H1 (cell line): ENCODE measurements around the gene TXNL4A. TPM values are rescaled to one million over a fixed set of nuclear protein-coding genes. Genes with fewer than 3 reads are reported as not detected.

ENCODE experiments used
- CTCF ChIA-PET: fragments of 300-600 bp; sonication (Branson Sonifier 250); formaldehyde crosslinking; loops from one replicate; lab custom pipeline; 2021; ENCODE audit not compliant: partially characterized antibody; lab: Charles Lee
- POLR2A ChIA-PET: fragments of 300-600 bp; sonication (Branson Sonifier 250); formaldehyde crosslinking; loops from one replicate; lab custom pipeline; 2021; ENCODE audit warnings: inconsistent platforms; ENCODE audit not compliant: partially characterized antibody; lab: Charles Lee
- DNase-seq, 2 experiments: peaks; one replicate each; pipeline versions ENCODE4 v3.0.0 to v3.0.0-alpha.2; 2010 to 2022; ENCODE audit warnings: low spot score in 2 of 2, low read depth in 1 of 2, mixed read lengths in 1 of 2
- FAIRE-seq: peaks from 2 replicates; lab custom pipeline; 2011; peaks lifted over from hg19 to GRCh38; lab: Jason Lieb, UNC
- H2AFZ ChIP-seq: 2 replicates; pipeline ENCODE4 v1.8.1; 2012; ENCODE audit warnings: low read length, inconsistent platforms
- H2AK5ac ChIP-seq: 2 replicates; pipeline ENCODE4 v1.6.1; 2013; ENCODE audit warnings: low read depth, low read length
- H2BK120ac ChIP-seq: replicated peaks from 2 replicates; pipeline ENCODE3; 2013; ENCODE audit warnings: low read depth, low read length, inconsistent platforms
- H2BK12ac ChIP-seq: 2 replicates; pipeline ENCODE4 v1.6.1; 2013; ENCODE audit warnings: low read depth, low read length
- H2BK15ac ChIP-seq: 2 replicates; pipeline ENCODE4 v1.6.1; 2013; ENCODE audit warnings: low read length
- H2BK20ac ChIP-seq: 2 replicates; pipeline ENCODE4 v1.6.1; 2013; ENCODE audit warnings: low read length
- H2BK5ac ChIP-seq: 2 replicates; pipeline ENCODE4 v1.6.1; 2013; ENCODE audit warnings: low read depth, low read length
- H3K14ac ChIP-seq: 2 replicates; pipeline ENCODE4 v1.6.1; 2013; ENCODE audit warnings: inconsistent platforms; ENCODE audit not compliant: insufficient read length
- H3K18ac ChIP-seq: 2 replicates; pipeline ENCODE4 v1.6.1; 2013; ENCODE audit warnings: low read length; ENCODE audit errors: extremely low read depth
- H3K23ac ChIP-seq: 2 replicates; pipeline ENCODE4 v1.6.1; 2013; ENCODE audit warnings: inconsistent platforms; ENCODE audit not compliant: insufficient read length
- H3K23me2 ChIP-seq: 2 replicates; pipeline ENCODE4 v1.6.1; 2013; ENCODE audit warnings: low read depth, low read length
- H3K27ac ChIP-seq: 2 replicates; pipeline ENCODE4 v1.6.1; 2011; ENCODE audit warnings: low read depth, low read length, inconsistent platforms
- H3K27me3 ChIP-seq, 4 experiments: replicated peaks in 1 of 4; 1 replicate in 1 of 4; 2 replicates in 3 of 4; pipeline versions ENCODE4 v1.6.1 to v1.8.1; 2011 to 2013; ENCODE audit warnings: low read length in 3 of 4, mild to moderate bottlenecking in 3 of 4, inconsistent platforms in 2 of 4, mixed read lengths in 2 of 4, moderate library complexity in 1 of 4; ENCODE audit not compliant: control insufficient read depth in 3 of 4, insufficient read depth in 3 of 4; ENCODE audit errors: extremely low read depth in 1 of 4
- H3K36me3 ChIP-seq, 4 experiments: 2 replicates each; pipeline versions ENCODE4 v1.6.1 to v1.8.1; 2011 to 2013; ENCODE audit warnings: mild to moderate bottlenecking in 4 of 4, low read length in 3 of 4, moderate library complexity in 2 of 4, control low read depth in 1 of 4, inconsistent platforms in 1 of 4; ENCODE audit not compliant: insufficient read depth in 4 of 4, control insufficient read depth in 2 of 4
- H3K4ac ChIP-seq: replicated peaks from 2 replicates; pipeline ENCODE3; 2013; ENCODE audit warnings: low read length, low read depth, mixed read lengths, inconsistent platforms; ENCODE audit not compliant: insufficient read length
- H3K4me1 ChIP-seq, 4 experiments: replicated peaks in 1 of 4; 1 replicate in 1 of 4; 2 replicates in 3 of 4; pipeline versions ENCODE4 v1.6.1 to v1.8.1; 2011 to 2013; ENCODE audit warnings: low read length in 3 of 4, inconsistent platforms in 2 of 4, mixed read lengths in 1 of 4; ENCODE audit not compliant: insufficient read depth in 4 of 4, control insufficient read depth in 3 of 4
- H3K4me2 ChIP-seq, 2 experiments: 2 replicates each; pipeline versions ENCODE4 v1.6.1 to v1.8.1; 2011 to 2013; ENCODE audit warnings: low read depth in 2 of 2, low read length in 2 of 2, control low read depth in 1 of 2, inconsistent platforms in 1 of 2, mild to moderate bottlenecking in 1 of 2; ENCODE audit not compliant: insufficient read depth in 1 of 2
- H3K4me3 ChIP-seq, 4 experiments: fragments of 200-600, 300-600 bp in 1 of 4; sonication (generic), shearing (Covaris generic), sonication (Bioruptor Twin) in 1 of 4; 2 replicates each; pipeline versions ENCODE4 v1.5.1 to v1.8.1; 2011 to 2016; ENCODE audit warnings: low read length in 4 of 4, low read depth in 3 of 4, control low read depth in 2 of 4, inconsistent platforms in 2 of 4, mild to moderate bottlenecking in 2 of 4, mixed read lengths in 1 of 4, moderate library complexity in 1 of 4; ENCODE audit not compliant: insufficient read depth in 2 of 4; ENCODE audit errors: extremely low read depth in 1 of 4
- H3K56ac ChIP-seq: replicated peaks from 2 replicates; pipeline ENCODE3; 2013; ENCODE audit warnings: low read depth, mild to moderate bottlenecking, mixed read lengths, low read length, inconsistent platforms; ENCODE audit not compliant: insufficient read length
- H3K79me1 ChIP-seq: 2 replicates; pipeline ENCODE4 v1.6.1; 2013; ENCODE audit warnings: low read depth, low read length, control low read depth
- H3K79me2 ChIP-seq, 2 experiments: 2 replicates each; pipeline versions ENCODE4 v1.6.1 to v1.8.1; 2012 to 2013; ENCODE audit warnings: low read length in 2 of 2, mild to moderate bottlenecking in 2 of 2, inconsistent platforms in 1 of 2; ENCODE audit not compliant: insufficient read depth in 2 of 2, control insufficient read depth in 1 of 2
- H3K9ac ChIP-seq, 4 experiments: replicated peaks in 1 of 4; 1 replicate in 1 of 4; 2 replicates in 3 of 4; pipeline versions ENCODE4 v1.6.1 to v1.8.1; 2011 to 2013; ENCODE audit warnings: low read depth in 3 of 4, low read length in 3 of 4, control low read depth in 2 of 4, mild to moderate bottlenecking in 2 of 4, moderate library complexity in 2 of 4, inconsistent platforms in 1 of 4; ENCODE audit errors: extremely low read depth in 1 of 4
- H3K9me3 ChIP-seq, 2 experiments: 2 replicates each; pipeline versions ENCODE4 v1.6.1 to v1.8.1; 2012 to 2013; ENCODE audit warnings: mild to moderate bottlenecking in 2 of 2, moderate library complexity in 2 of 2, control low read depth in 1 of 2, inconsistent platforms in 1 of 2, low read depth in 1 of 2, low read length in 1 of 2, mixed read lengths in 1 of 2; ENCODE audit not compliant: insufficient read depth in 2 of 2
- H4K20me1 ChIP-seq, 2 experiments: replicated peaks in 1 of 2; 2 replicates each; pipeline versions ENCODE3 to v1.8.1; 2011 to 2013; ENCODE audit warnings: inconsistent platforms in 2 of 2, low read length in 2 of 2, mild to moderate bottlenecking in 1 of 2; ENCODE audit not compliant: insufficient read depth in 2 of 2, control insufficient read depth in 1 of 2
- H4K5ac ChIP-seq: 2 replicates; pipeline ENCODE4 v1.6.1; 2013; ENCODE audit warnings: low read length, low read depth, mixed read lengths, inconsistent platforms; ENCODE audit not compliant: insufficient read length
- H4K8ac ChIP-seq: 2 replicates; pipeline ENCODE4 v1.8.0; 2013; ENCODE audit warnings: mild to moderate bottlenecking, moderate library complexity, low read length, inconsistent platforms; ENCODE audit not compliant: insufficient read depth; ENCODE audit errors: extremely low read depth
- H4K91ac ChIP-seq: replicated peaks from 2 replicates; pipeline ENCODE3; 2013; ENCODE audit warnings: low read length, mixed read lengths, inconsistent platforms; ENCODE audit not compliant: insufficient read length
- CEBPB ChIP-seq: IDR thresholded peaks from 2 replicates; pipeline ENCODE4 v1.6.1; 2012; ENCODE audit warnings: low read depth, low read length
- CHD1 ChIP-seq: IDR thresholded peaks from 2 replicates; pipeline ENCODE4 v1.6.1; 2012; ENCODE audit warnings: low read depth, low read length, improper control_type of control experiment
- FOSL1 ChIP-seq: IDR thresholded peaks from 2 replicates; pipeline ENCODE4 v1.6.1; 2011; ENCODE audit warnings: mild to moderate bottlenecking, low read depth, low read length, moderate library complexity; ENCODE audit not compliant: insufficient read depth
- NRF1 ChIP-seq: IDR thresholded peaks from 2 replicates; pipeline ENCODE4 v1.6.1; 2011; ENCODE audit warnings: mild to moderate bottlenecking, low read depth, low read length, improper control_type of control experiment
- RAD21 ChIP-seq, 2 experiments: IDR thresholded peaks in 1 of 2; conservative IDR thresholded peaks in 1 of 2; 2 replicates each; pipeline ENCODE4 v1.6.1; 2011; ENCODE audit warnings: low read depth in 2 of 2, low read length in 2 of 2, improper control_type of control experiment in 1 of 2, inconsistent platforms in 1 of 2, mild to moderate bottlenecking in 1 of 2, moderate library complexity in 1 of 2
- ZNF274 ChIP-seq: IDR thresholded peaks from 2 replicates; pipeline ENCODE4 v1.7.0; 2012; ENCODE audit warnings: low read length, borderline replicate concordance; ENCODE audit errors: extremely low read depth
- WGBS, 2 experiments: shearing (Covaris generic) in 1 of 2; methylation state at CpG; one replicate each; pipeline versions ENCODE4 v1.1.6 to v1.1.7; 2013 to 2015; ENCODE audit warnings: low lambda C conversion rate in 2 of 2, mixed read lengths in 2 of 2, inconsistent platforms in 1 of 2, low coverage in 1 of 2, missing lambda C conversion rate in 1 of 2; ENCODE audit not compliant: insufficient replicate concordance in 2 of 2, insufficient coverage in 1 of 2, insufficient read length in 1 of 2; ENCODE audit errors: extremely low coverage in 1 of 2, missing lambda C conversion rate in 1 of 2; 5-methylcytosine and 5-hydroxymethylcytosine counted together
- polyA plus RNA-seq, 7 experiments: library from polyadenylated mRNA; depleted of rRNA in 3 of 7; stranded (reverse) in 5 of 7; unstranded in 2 of 7; fragments of >200 nt in 5 of 7; fragments of 200-250 nt in 2 of 7; gene quantifications; 1 replicate in 5 of 7; 2 replicates in 1 of 7; 4 replicates in 1 of 7; pipeline versions ENCODE4 v1.2.1 to v1.2.3, GENCODE V29; 2011 to 2013; ENCODE audit warnings: missing spikeins in 2 of 7, mixed read lengths in 2 of 7
- total RNA-seq: library from RNA; stranded (reverse); fragmentation: NEBNext Ultra II Directional; extraction: Animal tissue kit (Norgen Biotek cat#: 25700); gene quantifications from 2 replicates; pipeline ENCODE4 v1.2.1, GENCODE V29; 2021
- TF ChIP-seq, protein P1 (sequence below), 3 experiments: IDR thresholded peaks; 1 replicate in 2 of 3; 2 replicates in 1 of 3; pipeline versions ENCODE4 v1.5.1 to v1.6.1; 2011; ENCODE audit warnings: low read length in 3 of 3, mild to moderate bottlenecking in 3 of 3, inconsistent platforms in 2 of 3, low read depth in 1 of 3, moderate library complexity in 1 of 3; ENCODE audit not compliant: insufficient read depth in 1 of 3; ENCODE audit errors: control extremely low read depth in 1 of 3
- TF ChIP-seq, protein P2 (sequence below): IDR thresholded peaks from 2 replicates; pipeline ENCODE4 v1.6.1; 2012; ENCODE audit warnings: low read length, inconsistent platforms

Gene TXNL4A
- total and polyA plus RNA-seq, 2 of the 8 experiments (the other 6 are each of a cell fraction or from before 2014, with no cell fraction given) = 169 to 181 TPM

DNA sequence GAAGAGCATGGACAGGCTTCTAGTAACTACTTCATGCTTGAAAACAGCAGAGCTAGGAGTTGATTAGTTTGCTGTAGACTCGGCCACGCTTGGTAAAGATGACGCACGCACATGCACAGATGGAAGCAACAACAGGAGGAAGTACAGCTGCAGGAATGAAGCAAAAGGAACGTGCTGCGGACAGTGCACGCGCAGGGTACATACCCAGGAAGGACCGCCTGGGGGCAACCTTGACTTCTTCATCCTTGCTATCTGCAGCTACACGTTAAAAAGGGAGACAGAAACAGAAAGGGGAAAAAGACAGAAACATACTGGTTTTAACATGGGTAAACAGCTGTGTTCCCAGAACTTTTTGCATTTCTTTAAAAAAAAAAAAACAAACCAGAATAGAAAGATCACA, 54.6 kb downstream of the TXNL4A start:
- Histone ChIP-seq H4K8ac (no peak overlapping the region), H3K14ac (no peak overlapping the region), H3K4ac (no peak overlapping the region), H2BK120ac (no peak overlapping the region), H2BK5ac (no peak overlapping the region), H3K36me3 (no peaks in the 10 kb centered on the region; a peak in 1 of 8 replicates), H2AFZ (no peak overlapping the region), H2BK15ac (no peak overlapping the region), H4K91ac (no peak overlapping the region), H3K27me3 (no peaks in the 10 kb centered on the region; a peak in 1 of 7 replicates), H3K23me2 (no peaks in the 10 kb centered on the region), H3K79me1 (peaks cover 5% of the 10 kb centered on the region), H3K4me2 (no peak overlapping the region), H3K9me3 (peaks cover 3 to 14% of the 10 kb centered on the region in 2 experiments; a peak in 2 of 4 replicates), H3K4me3 (no peak overlapping the region), H4K5ac (no peak overlapping the region), H2BK12ac (no peak overlapping the region), H2BK20ac (no peak overlapping the region), H3K4me1 (no peaks in the 10 kb centered on the region), H3K18ac (no peak overlapping the region), H3K56ac (no peak overlapping the region), H3K27ac (no peak overlapping the region), H4K20me1 (peaks cover 0 to 2% of the 10 kb centered on the region in 2 experiments), H3K23ac (no peak overlapping the region), H3K79me2 (peaks cover 0 to 8% of the 10 kb centered on the region in 2 experiments; a peak in 1 of 4 replicates), H2AK5ac (no peak overlapping the region), H3K9ac (no peak overlapping the region)
- no peak for FAIRE-seq
- 66% methylated on average over 10 of the region's 10 CpGs; no CpG with 5 or more reads in 1 of the 2 experiments for WGBS, 2 experiments
- TF ChIP-seq RAD21 (IDR thresholded peaks at IDR 0.05 in 1 of 2, conservative IDR thresholded peaks at IDR 0.05 in 1 of 2; ENCODE audit: low read depth in 2 of 2, low read length in 2 of 2) (peak; percentile 74 to 76), ZNF274 (no peak), CHD1 (no peak), CEBPB (no peak), NRF1 (no peak), FOSL1 (no peak)
- TF ChIP-seq, protein P1, sequence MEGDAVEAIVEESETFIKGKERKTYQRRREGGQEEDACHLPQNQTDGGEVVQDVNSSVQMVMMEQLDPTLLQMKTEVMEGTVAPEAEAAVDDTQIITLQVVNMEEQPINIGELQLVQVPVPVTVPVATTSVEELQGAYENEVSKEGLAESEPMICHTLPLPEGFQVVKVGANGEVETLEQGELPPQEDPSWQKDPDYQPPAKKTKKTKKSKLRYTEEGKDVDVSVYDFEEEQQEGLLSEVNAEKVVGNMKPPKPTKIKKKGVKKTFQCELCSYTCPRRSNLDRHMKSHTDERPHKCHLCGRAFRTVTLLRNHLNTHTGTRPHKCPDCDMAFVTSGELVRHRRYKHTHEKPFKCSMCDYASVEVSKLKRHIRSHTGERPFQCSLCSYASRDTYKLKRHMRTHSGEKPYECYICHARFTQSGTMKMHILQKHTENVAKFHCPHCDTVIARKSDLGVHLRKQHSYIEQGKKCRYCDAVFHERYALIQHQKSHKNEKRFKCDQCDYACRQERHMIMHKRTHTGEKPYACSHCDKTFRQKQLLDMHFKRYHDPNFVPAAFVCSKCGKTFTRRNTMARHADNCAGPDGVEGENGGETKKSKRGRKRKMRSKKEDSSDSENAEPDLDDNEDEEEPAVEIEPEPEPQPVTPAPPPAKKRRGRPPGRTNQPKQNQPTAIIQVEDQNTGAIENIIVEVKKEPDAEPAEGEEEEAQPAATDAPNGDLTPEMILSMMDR (IDR thresholded peaks at IDR 0.05; ENCODE audit: control extremely low read depth in 1 of 3, insufficient read depth in 1 of 3, low read depth in 1 of 3, low read length in 3 of 3) = peak; percentile 54 to 71 (median 69)
- TF ChIP-seq, protein P2, sequence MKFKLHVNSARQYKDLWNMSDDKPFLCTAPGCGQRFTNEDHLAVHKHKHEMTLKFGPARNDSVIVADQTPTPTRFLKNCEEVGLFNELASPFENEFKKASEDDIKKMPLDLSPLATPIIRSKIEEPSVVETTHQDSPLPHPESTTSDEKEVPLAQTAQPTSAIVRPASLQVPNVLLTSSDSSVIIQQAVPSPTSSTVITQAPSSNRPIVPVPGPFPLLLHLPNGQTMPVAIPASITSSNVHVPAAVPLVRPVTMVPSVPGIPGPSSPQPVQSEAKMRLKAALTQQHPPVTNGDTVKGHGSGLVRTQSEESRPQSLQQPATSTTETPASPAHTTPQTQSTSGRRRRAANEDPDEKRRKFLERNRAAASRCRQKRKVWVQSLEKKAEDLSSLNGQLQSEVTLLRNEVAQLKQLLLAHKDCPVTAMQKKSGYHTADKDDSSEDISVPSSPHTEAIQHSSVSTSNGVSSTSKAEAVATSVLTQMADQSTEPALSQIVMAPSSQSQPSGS = no peak
- CTCF ChIA-PET = interaction anchor here (0.6 to 2.7 kb wide), 20 partner anchors 8 to 317 kb away, joined by 3 to 19 read pairs (median 3); no protein-coding TSS in a partner anchor
- peak in 1 of 2 experiments; percentile 19 for DNase-seq
- POLR2A ChIA-PET = no interaction called here
